HK-2 (cell line): ENCODE data around the gene LRRC58.

Experiments
- DNase-seq: peaks from one replicate; pipeline ENCODE4 v3.0.0-alpha.2; 2018; ENCODE audit not compliant: unreplicated experiment

The LRRC58 gene

GRCh38 chr3:120276767-120277166 is 72.4 kb downstream of the LRRC58 start:
- DNase-seq: no peak

GRCh38 chr3:120275618-120276017 is 73.5 kb downstream of the LRRC58 start:
- no peak for DNase-seq

GRCh38 chr3:120274739-120275167 is 74.4 kb downstream of the LRRC58 start:
- no peak for DNase-seq
